Liver (tissue), 2 donors: ENCODE measurements around the gene PRRX1.

ENCODE experiments used
- CTCF ChIP-seq: fragments of 150-350 bp; IDR thresholded peaks from 2 replicates; pipeline ENCODE4 v1.5.1; 2017; ENCODE audit warnings: improper control_type of control experiment, low read depth, low read length; ENCODE audit not compliant: missing input control
- MAX ChIP-seq: IDR thresholded peaks from 2 replicates; pipeline ENCODE4 v1.6.1; 2016; ENCODE audit warnings: antibody characterized with exemption
- donor health status: healthy.

- TF ChIP-seq CTCF (no peak), MAX (no peak)
Measured at GRCh38 chr1:170634293-170634692, 29.6 kb upstream of the PRRX1 start.
